OCI-LY3 (cell line): ENCODE measurements around the gene DOCK4.

Source experiments
- H2AFZ ChIP-seq: fragments of 200-600, 300-600 bp; shearing (Covaris generic); 2 replicates; pipeline ENCODE4 v1.6.0; 2014; ENCODE audit warnings: antibody characterized with exemption, low read depth, low read length
- H3K27ac ChIP-seq: fragments of 200-600, 300-600 bp; sonication (generic); 2 replicates; pipeline ENCODE4 v1.5.1; 2014; ENCODE audit warnings: mild to moderate bottlenecking, low read length, moderate library complexity, mixed read lengths
- H3K27me3 ChIP-seq: fragments of 200-600, 300-600 bp; sonication (generic); 2 replicates; pipeline ENCODE4 v1.6.1; 2014; ENCODE audit warnings: low read depth, low read length, mixed read lengths
- H3K36me3 ChIP-seq: fragments of 200-600, 300-600 bp; sonication (generic); replicated peaks from 2 replicates; pipeline ENCODE3; 2014; ENCODE audit warnings: low read depth, low read length, mixed read lengths
- H3K4me1 ChIP-seq: fragments of 300-600, 200-600 bp; sonication (generic); 2 replicates; pipeline ENCODE4 v1.6.1; 2014; ENCODE audit warnings: low read length, mixed read lengths
- H3K4me2 ChIP-seq: fragments of 200-600, 300-600 bp; sonication (generic); 2 replicates; pipeline ENCODE4 v1.6.1; 2014; ENCODE audit warnings: low read length, mixed read lengths
- H3K4me3 ChIP-seq: fragments of 300-600, 200-600 bp; sonication (generic); 2 replicates; pipeline ENCODE4 v1.5.1; 2014; ENCODE audit warnings: antibody characterized with exemption, mild to moderate bottlenecking, low read length, moderate library complexity
- H3K79me2 ChIP-seq: fragments of 300-600, 200-600 bp; shearing (Covaris generic); 2 replicates; pipeline ENCODE4 v1.6.1; 2014; ENCODE audit warnings: mild to moderate bottlenecking, low read length, mixed read lengths
- H3K9ac ChIP-seq: fragments of 300-600, 200-600 bp; shearing (Covaris generic); 2 replicates; pipeline ENCODE4 v1.6.0; 2014; ENCODE audit warnings: mild to moderate bottlenecking, low read length, moderate library complexity
- H3K9me3 ChIP-seq: fragments of 200-600, 300-600 bp; shearing (Covaris generic); 2 replicates; pipeline ENCODE4 v1.6.1; 2014; ENCODE audit warnings: low read length, mixed read lengths; ENCODE audit not compliant: insufficient read depth
- H4K20me1 ChIP-seq: fragments of 200-600, 300-600 bp; sonication (generic); 2 replicates; pipeline ENCODE4 v1.6.1; 2016; ENCODE audit warnings: low read length, mixed read lengths; ENCODE audit not compliant: insufficient read depth
- EZH2phosphoT487 ChIP-seq: fragments of 200-600 bp; shearing (Covaris generic); IDR thresholded peaks from 2 replicates; pipeline ENCODE4 v1.6.1; 2018; ENCODE audit warnings: antibody characterized with exemption, mixed run types, low read depth
- TF ChIP-seq, protein P1 (sequence below): fragments of 200-600, 300-600 bp; sonication (generic); IDR thresholded peaks from 2 replicates; pipeline ENCODE4 v1.5.1; 2014; ENCODE audit warnings: antibody characterized with exemption, low read length, low read depth

Gene DOCK4

DNA sequence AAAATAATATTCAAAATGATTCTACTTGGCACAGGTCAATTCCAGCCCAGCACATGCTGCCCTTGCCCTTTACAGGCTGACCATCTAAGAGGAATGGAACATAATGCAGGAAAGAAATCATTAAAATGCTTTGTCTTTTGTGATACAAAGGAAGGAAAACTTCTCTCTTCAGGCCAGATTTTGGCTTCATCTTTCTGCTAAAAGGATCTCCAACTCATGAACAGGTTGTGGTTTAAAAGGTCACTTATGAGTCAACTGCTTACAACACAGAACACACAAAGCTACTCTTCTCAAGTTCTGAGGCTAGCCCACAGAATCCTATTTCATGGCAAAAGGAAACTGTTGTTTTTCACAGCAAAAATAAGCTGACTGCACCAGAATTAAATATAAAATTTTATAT, 197.1 kb downstream of the DOCK4 start:
- no peak overlapping the region for H3K9ac ChIP-seq
- no peak overlapping the region for H3K4me3 ChIP-seq
- no peaks in the 10 kb centered on the region for H3K9me3 ChIP-seq
- no peaks in the 10 kb centered on the region for H4K20me1 ChIP-seq
- H2AFZ ChIP-seq, result no peak overlapping the region
- no peaks in the 10 kb centered on the region for H3K4me1 ChIP-seq
- H3K4me2 ChIP-seq, result no peak overlapping the region
- H3K27me3 ChIP-seq, result no peaks in the 10 kb centered on the region
- H3K79me2 ChIP-seq, result no peaks in the 10 kb centered on the region
- TF ChIP-seq, protein P1, sequence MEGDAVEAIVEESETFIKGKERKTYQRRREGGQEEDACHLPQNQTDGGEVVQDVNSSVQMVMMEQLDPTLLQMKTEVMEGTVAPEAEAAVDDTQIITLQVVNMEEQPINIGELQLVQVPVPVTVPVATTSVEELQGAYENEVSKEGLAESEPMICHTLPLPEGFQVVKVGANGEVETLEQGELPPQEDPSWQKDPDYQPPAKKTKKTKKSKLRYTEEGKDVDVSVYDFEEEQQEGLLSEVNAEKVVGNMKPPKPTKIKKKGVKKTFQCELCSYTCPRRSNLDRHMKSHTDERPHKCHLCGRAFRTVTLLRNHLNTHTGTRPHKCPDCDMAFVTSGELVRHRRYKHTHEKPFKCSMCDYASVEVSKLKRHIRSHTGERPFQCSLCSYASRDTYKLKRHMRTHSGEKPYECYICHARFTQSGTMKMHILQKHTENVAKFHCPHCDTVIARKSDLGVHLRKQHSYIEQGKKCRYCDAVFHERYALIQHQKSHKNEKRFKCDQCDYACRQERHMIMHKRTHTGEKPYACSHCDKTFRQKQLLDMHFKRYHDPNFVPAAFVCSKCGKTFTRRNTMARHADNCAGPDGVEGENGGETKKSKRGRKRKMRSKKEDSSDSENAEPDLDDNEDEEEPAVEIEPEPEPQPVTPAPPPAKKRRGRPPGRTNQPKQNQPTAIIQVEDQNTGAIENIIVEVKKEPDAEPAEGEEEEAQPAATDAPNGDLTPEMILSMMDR, result no peak
- TF ChIP-seq EZH2phosphoT487, result no peak
- no peak overlapping the region for H3K27ac ChIP-seq
- no peaks in the 10 kb centered on the region for H3K36me3 ChIP-seq

DNA sequence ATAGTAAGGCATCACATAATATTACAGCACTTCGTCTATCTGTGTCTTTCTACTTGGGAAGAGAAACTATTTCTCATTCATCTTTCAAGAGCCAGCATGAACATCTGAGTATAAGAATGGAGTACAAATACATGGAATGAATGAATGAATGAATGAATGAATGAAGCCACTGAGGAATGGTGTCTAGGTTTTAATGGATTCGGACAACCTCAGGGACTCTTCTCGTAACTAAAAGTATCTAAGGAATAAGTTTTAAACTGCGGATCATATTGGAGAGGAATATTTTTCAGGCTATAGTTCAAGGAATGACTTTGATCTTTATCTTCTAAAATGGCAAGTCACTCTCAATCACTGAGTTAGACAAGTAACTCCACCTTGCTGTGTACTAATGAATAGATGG, 199.0 kb downstream of the DOCK4 start:
- Histone ChIP-seq H3K36me3 (no peaks in the 10 kb centered on the region), H4K20me1 (no peaks in the 10 kb centered on the region), H3K4me3 (no peak overlapping the region), H3K4me1 (no peaks in the 10 kb centered on the region), H3K9ac (no peak overlapping the region), H3K4me2 (no peak overlapping the region), H3K79me2 (no peaks in the 10 kb centered on the region), H3K27me3 (no peaks in the 10 kb centered on the region), H2AFZ (no peak overlapping the region), H3K27ac (no peak overlapping the region), H3K9me3 (no peaks in the 10 kb centered on the region)
- TF ChIP-seq, protein P1, result no peak
- TF ChIP-seq EZH2phosphoT487, result no peak

DNA sequence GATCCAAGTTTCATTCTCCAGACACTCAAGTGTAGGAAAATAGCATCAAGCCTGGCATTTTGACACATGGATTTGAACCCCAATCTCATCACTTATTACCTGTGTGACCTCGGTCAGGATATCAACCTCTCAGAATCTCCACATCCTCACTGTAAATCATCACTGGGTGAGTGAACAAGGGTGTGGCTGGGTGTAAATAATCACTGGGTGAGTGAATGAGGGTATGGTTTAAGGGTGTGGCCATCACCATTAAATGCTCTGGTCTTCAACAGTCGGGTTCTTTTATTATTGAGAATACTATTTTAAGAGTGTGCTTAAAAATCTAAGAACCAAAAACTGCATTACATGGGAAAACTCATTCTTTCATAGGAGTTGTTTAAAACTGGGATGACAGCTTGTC, 200.1 kb downstream of the DOCK4 start:
- H3K27me3 ChIP-seq, result no peaks in the 10 kb centered on the region

DNA sequence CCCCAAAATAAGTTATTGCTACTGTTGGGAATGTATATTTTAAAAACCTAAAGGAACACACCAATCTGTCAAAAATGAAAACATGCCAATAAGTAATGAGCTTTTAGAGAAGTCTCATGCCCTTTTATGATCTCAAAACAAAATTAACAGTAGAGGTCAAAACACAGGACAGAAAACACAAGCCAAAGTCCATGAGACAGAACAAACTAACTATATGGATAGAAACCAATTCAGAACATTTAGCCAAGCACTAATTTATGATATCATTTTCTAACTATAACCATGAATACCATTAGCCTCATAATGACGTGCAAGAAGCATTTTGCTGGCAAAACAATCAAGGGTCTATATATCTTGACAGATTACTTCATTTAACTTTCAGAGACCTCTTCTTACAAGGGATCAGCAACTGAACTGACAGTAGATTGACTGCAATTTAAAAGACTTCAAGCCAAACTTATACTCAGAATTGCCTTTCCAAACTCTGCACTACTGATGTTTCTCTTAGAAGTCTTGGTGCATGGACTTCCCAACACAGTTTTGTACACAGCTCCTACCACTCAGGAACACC, 200.9 kb downstream of the DOCK4 start:
- no peaks in the 10 kb centered on the region for H3K36me3 ChIP-seq
- H3K4me2 ChIP-seq, result no peak overlapping the region
- H3K79me2 ChIP-seq, result no peaks in the 10 kb centered on the region
- no peaks in the 10 kb centered on the region for H3K27me3 ChIP-seq
- no peak overlapping the region for H3K4me3 ChIP-seq
- no peak overlapping the region for H3K27ac ChIP-seq
- no peaks in the 10 kb centered on the region for H3K4me1 ChIP-seq
- H4K20me1 ChIP-seq, result no peaks in the 10 kb centered on the region
- H3K9me3 ChIP-seq, result no peaks in the 10 kb centered on the region
- no peak overlapping the region for H2AFZ ChIP-seq
- TF ChIP-seq, protein P1, result no peak
- no peak for TF ChIP-seq EZH2phosphoT487
- no peak overlapping the region for H3K9ac ChIP-seq

More for the DNA sequence above, 200.1 kb downstream of the DOCK4 start:
- Histone ChIP-seq H3K4me1 (no peaks in the 10 kb centered on the region), H3K4me2 (no peak overlapping the region), H2AFZ (no peak overlapping the region), H3K27ac (no peak overlapping the region), H3K9ac (no peak overlapping the region), H3K79me2 (no peaks in the 10 kb centered on the region), H3K9me3 (no peaks in the 10 kb centered on the region), H4K20me1 (no peaks in the 10 kb centered on the region), H3K4me3 (no peak overlapping the region), H3K36me3 (no peaks in the 10 kb centered on the region)
- TF ChIP-seq, protein P1, result no peak
- no peak for TF ChIP-seq EZH2phosphoT487
